Superior temporal gyrus (tissue), 1 donor: ENCODE results near the gene IGFN1.

Experiments
- DNase-seq: peaks from one replicate; pipeline ENCODE4 v3.0.0-alpha.2; 2016; ENCODE audit errors: extremely low spot score

The IGFN1 gene

DNA sequence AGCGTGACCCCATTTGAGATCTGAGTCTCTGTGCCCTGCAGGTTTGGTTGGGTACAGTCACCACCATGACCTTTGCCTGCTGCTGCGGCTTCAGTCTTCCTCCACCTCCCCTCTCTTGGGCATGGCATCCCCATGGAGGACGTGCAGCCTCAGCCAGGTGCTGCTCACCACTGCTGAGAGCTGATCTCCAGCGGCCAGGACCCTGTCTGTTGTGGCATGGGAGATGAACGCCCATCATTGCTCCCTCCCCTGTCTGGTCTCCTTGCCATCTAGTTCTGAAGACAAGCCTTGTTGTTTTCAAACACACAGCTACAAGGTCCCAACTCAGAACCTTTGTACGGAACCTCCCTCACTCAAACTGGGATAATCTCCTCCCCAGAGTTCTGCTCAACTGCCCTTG lies 73.4 kb downstream of the IGFN1 start:
- no peak for DNase-seq

DNA sequence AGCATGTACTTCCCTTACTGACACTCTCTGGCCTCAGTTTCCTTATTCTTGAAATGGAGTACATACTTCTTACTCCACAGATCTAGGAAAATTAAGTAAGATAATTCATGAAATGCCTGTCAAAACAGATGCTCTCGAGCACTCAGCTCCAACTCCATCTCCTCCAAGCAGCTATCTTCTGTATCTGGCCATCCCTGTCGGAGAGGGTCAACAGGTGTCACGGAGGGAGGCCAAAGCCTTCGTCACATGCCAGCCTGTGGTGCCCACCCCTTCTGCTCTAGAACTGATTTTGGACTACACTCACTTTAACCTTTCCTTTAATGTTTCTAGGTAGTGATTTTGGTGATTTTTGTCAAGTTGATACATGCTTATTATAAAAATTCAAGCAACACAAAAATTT lies 73.9 kb downstream of the IGFN1 start:
- no peak for DNase-seq

DNA sequence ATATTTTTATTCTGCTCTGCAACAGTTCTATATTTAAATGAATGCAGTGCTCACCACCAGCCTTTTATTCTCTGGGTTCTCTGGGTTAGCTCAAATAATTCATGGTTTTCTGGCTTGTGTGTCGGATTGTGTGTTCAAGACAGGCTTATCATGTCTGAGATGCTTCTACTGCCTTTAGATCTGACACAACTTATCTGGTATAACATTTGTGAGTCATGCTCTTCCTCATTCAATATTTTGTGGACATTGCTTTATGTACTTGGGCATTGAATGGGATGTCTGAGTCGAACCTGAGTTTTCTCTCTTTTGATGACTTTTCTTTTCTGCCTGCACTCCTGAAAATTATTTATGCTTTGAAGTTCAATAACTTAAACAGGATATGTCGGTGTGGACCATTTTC lies 75.1 kb downstream of the IGFN1 start:
- DNase-seq, result no peak

- no peak for DNase-seq
Measured at GRCh38 chr1:201266276-201266675, 75.7 kb downstream of the IGFN1 start.

- no peak for DNase-seq
Measured at GRCh38 chr1:201266774-201267173, 76.2 kb downstream of the IGFN1 start.

DNA sequence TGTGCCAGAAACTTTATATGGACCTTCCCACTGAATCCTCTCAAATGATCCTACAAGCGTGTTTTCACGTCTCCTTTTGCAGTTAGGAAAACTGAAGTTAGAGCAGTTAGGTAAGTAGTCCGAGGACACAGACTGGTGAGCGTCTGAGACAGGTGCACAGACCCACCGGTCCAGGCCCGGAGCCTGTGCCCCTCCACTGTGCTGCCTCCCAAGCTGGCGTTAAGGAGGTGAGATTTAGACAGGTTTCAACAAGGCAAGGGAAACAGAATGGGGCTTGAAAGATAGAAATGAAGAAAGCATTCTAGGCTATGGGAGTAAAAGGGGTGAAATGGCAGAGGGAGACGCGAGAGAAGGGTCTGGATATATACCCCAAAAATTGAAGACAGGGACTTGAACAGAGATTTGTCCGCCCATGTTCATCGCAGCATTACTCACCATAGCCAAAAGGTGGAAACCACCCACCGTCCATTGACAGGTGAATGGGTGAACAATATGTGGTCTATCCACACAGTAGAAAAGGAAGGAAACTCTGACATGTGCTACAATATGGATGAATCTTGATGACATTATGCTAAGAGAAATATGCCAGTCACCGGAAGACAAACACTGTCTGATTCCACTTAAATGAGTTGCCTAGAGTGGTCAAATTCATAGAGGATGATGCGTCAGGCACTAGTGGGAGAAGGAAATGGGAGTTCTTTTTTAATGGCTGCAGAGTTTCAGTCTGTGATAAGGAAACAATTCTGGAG lies 77.0 kb downstream of the IGFN1 start:
- DNase-seq, result no peak

GRCh38 chr1:201268604-201269151 lies 78.1 kb downstream of the IGFN1 start:
- DNase-seq, result peak; percentile 47

GRCh38 chr1:201269281-201269680 lies 78.7 kb downstream of the IGFN1 start:
- DNase-seq, result no peak

DNA sequence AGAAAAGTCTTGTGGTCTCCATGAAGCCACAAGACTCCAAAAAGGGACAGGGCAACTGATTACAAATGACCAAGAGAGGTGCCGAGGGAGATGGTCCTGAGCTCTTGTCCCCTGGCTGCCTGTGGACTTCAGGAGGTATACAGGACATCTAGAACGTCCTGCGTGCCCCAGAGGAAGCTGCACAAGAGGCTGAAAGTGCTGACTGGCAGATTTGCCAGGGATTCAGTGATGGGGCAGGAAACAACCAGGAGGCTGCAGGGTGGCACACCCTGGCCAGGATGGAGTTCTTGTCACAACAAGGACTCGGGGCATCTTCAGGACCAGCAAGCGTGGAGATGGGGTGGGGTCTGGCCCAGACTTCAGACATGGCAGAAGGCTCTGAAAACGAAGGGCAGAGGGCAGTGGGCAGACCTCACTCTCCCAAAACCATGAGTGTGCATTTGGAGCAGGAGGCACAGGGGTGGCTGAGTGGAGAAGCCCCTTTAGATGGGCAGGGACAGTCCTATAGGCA lies 79.3 kb downstream of the IGFN1 start:
- DNase-seq, result no peak

- DNase-seq, result no peak
Measured at GRCh38 chr1:201270616-201271390, 80.2 kb downstream of the IGFN1 start.

- no peak for DNase-seq
Measured at GRCh38 chr1:201272799-201273198, 82.2 kb downstream of the IGFN1 start.

GRCh38 chr1:201274616-201275252 lies 84.1 kb downstream of the IGFN1 start:
- DNase-seq, result no peak

- DNase-seq, result no peak
Measured at GRCh38 chr1:201275253-201275666, 84.6 kb downstream of the IGFN1 start.

DNA sequence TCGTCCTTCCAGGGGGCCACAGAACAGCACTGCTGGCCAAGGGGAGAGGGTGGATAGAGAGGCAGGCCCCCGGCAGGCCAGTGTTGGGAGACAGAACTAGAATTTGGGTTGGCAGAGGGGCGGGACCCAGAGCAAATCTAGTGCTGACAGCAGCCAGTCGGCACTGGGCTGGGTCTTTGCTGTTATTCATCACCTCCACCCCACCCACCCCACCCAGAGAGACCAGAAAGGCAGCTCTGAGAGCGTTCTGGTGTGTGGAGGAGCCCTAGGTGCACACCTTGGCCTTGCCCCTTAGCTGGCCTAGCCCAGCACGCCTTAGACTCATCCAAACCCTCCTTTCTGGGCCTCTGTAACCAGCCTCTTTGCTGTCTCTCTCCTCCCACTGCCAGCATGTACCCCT lies 86.3 kb downstream of the IGFN1 start:
- no peak for DNase-seq

- DNase-seq, result no peak
Measured at GRCh38 chr1:201277441-201277840, 86.8 kb downstream of the IGFN1 start.
